ENCODE measurements around the gene TRPC3.

Gene TRPC3

GRCh38 chr4:121951521-121952110 lies at the start of gene TRPC3:
Gene TRPC3, minus strand, starts transcription at chr4:121952060. Its CDS starts 380 bp downstream, at chr4:121951680.
- DNase-seq (ENCODE audit: low spot score), result peak; percentile 69

DNA sequence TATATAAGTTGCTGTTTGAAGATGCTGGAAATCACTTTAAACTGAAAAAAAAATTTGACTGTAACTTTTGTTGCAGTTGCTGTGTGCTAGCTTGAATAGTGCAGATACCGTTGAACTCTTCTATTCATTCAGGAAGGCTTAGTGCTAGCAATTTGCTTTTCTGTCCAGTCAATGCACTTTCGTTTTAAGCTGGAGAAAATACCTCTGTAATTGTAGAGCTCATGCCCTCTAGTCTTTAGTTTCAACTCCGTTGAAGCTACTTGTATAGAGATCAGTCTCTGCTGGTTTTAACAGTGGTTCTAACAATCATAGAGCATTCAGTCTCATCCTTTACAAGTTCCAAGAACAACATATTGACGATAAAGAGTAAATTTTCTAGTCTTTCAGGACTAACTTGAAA lies 49.0 kb upstream of the TRPC3 start:
- no peak for DNase-seq (ENCODE audit: low spot score)

DNA sequence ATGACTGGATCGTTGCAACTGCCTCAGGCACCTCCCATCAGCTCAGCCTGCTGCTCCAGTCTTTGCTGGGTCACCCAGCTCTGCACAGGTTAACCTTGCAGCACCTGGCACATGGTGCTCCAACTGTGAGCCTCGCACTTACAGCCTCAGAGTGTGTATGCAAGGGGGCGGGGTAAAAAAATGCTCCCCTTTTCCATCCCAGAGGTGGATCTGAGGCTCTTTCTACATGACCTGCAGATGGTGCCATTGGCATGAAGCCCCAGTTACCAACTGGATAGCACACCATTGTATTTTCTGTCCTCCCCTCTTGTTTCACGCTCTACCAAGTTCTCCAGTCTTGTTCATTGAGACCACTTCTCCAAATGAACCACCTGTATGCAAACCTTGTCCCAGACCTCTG lies 46.2 kb upstream of the TRPC3 start:
- DNase-seq (ENCODE audit: low spot score), result no peak

- no peak for DNase-seq (ENCODE audit: low spot score)
These were observed 44.1 kb upstream of the TRPC3 start for GRCh38 chr4:121995790-121996537.

- no peak for DNase-seq (ENCODE audit: low spot score)
These were observed 40.1 kb upstream of the TRPC3 start for GRCh38 chr4:121991968-121992367.

DNA sequence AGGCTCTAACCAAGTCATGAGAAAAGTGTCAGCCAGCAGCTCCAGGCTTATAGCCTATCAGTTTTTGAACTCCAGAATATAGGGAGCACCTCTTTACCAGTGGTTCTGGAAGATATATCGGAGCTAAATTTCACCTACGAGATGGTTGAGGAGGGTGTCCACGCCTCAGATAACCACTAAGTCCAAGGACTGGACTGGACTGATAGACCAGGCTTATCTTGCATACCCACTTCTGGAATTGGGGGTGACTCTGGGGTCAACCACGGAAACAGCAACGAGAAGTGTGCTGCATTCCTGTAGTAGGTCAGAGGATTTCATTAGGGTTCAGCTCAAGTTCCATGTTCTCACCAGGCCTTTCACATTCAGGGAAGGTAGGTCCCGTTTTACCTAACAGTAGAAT lies 38.6 kb upstream of the TRPC3 start:
- DNase-seq (ENCODE audit: low spot score), result no peak

GRCh38 chr4:121989715-121990114 lies 37.9 kb upstream of the TRPC3 start:
- DNase-seq (ENCODE audit: low spot score), result peak; percentile 64

- no peak for DNase-seq (ENCODE audit: low spot score)
These were observed 37.1 kb upstream of the TRPC3 start for GRCh38 chr4:121988950-121989349.

DNA sequence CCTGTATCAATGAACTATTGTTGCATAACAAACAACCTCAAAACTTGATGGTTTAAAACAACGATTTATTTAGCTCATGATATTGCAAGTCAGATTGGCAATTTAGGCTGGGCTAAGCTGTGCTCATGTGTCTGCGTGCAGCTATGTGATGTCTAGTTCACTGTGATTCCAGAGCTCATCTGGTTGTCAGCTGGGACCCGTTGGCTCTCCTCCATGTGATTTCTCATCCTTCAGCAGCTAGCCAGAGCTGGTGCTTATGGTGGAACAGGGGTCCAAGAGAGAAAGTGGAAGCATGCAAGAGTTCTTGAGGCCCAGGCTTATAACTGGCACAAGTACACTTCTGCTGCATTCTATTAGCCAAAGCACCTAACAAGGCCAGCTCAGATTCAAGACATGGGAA lies 28.8 kb upstream of the TRPC3 start:
- DNase-seq (ENCODE audit: low spot score), result peak; percentile 18

- no peak for DNase-seq (ENCODE audit: low spot score)
These were observed 26.3 kb upstream of the TRPC3 start for GRCh38 chr4:121978172-121978516.

DNA sequence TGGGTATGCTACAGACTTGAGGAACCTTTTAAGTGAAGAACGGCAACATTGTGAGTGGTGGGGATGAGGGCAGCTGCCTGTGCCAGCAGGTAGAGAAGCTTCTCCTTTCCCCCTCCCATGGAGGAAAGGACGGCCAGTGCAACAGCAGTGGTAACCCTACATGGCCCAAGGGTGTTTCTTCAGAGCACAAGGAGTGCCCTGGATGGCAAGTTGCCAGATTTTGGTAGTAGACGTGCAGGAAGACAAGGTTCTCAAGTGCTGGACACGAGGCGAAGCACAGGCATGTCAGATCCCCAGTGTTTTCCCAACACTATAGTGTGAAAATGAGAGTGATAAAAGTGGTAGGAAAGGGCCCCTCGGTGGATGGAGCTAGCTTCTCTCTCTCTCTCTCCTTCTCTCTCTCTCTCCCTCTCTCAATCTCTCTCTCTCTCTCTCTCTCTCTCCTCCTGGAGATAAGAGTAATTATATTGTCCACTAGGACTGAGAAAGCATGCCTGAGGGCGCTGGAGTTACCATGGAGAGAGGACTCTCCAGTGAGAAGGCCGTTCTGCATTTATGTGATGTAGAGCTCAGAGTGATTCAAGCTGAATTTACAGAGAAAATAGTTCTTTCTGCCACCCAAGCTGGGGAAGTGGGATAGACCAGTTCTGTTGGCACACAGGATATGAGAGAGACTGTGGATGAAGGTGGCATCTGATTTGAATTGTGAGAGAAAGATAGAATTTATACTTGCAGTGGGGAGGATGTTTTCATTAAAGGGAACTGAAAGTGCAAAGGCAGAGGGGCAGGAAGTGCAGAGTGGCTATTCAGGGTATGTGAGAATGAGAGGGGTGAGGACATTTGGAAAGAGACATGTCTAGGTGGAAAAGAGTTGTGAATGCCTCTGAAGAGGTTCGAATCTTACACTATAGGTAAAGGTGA lies 25.7 kb upstream of the TRPC3 start:
- DNase-seq (ENCODE audit: low spot score), result peak; percentile 14

DNA sequence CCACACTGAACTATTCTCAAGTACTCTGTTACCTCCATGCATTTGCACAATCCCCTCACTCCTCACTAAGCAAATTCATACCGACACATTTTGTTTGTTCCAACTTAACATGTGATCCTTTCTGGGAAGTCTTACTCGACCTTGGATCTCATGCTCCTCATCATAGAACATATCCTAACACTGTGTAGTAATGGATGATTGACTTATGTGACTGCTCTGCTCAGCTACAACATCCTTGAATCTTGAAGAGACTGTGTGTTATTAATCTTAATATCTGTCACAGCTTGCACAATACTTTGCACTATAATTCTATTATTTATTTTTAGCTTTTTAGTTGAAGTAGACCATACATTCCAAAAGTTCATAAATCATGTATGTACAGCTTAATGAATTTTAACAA lies 23.9 kb upstream of the TRPC3 start:
- DNase-seq (ENCODE audit: low spot score), result no peak

DNA sequence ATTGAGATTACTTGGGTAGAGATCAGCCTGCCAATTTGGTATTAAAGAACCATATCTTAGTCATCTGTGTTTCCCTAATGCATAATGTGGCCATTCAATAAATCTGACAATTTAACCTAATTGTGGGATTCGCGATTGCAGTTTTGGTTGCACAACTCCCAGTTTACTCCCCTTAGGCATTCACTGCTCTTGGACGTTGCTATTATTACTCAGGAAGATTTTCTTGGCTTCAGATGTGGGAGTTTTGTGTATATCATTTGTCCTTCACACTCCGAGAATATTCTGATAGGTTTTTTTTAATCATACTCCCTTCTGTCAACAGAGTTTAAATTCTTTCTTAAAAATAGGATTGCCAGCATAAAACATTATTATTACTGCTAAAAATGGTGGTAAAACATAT lies 22.0 kb upstream of the TRPC3 start:
- no peak for DNase-seq (ENCODE audit: low spot score)

DNA sequence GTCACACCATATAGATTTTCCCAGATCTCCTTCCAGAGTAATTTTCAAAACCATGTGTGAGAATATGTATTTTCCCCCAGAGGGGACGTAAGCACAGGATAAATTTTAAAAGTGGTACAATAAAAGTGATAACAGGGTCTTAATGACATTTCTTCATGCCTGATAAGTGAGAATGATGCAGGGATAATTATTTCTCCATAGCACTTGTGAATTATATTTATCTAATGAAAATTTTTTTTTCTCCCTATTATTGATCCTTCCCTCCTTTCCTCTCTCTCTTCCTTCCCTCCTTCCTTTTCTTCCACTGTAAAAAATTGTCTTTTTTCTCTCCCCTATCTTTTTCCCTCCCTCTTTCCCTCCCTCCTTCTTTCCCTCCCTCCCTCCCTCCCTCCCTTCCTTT lies 17.0 kb upstream of the TRPC3 start:
- DNase-seq (ENCODE audit: low spot score), result no peak

DNA sequence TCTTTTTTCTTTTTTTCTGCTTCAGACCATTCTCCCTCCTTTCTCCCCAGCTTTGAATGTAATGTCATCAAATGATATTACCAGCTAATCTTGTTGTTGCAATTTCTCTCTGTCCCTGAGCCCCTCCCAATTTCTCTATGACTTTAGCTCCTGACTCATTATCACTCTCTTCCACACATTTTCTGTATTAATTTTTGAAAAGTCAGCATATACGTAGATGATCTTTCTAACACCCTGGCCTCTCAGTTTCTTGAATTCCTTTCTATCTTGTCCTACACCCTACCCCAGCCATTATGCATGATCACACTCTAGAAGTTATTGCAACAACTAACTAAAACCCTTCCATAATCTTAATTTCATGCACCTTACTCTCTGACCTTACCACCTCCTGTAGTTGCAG lies 13.1 kb upstream of the TRPC3 start:
- DNase-seq (ENCODE audit: low spot score), result no peak

DNA sequence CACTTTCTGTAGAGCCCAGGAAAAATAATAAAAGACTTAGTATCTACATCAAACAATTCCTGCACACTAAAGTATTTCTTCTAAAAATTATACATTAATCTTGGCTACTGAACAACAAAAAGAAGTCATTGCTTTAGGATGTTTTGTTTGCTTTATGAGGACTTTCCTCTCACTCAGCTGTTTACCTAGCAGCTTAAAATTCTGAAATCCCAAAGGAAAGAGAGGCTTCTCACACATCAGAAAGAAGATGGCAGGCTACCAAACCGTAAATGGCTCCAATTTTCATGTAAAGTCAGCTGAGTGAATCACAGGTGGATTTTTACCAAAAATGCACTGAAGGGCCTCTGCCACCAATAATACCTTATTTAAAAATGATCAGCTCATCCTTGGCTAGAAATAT lies 9.0 kb upstream of the TRPC3 start:
- DNase-seq (ENCODE audit: low spot score), result no peak

GRCh38 chr4:121958777-121959176 lies 6.9 kb upstream of the TRPC3 start:
- DNase-seq (ENCODE audit: low spot score), result no peak

- no peak for DNase-seq (ENCODE audit: low spot score)
These were observed 5.4 kb upstream of the TRPC3 start for GRCh38 chr4:121957266-121957665.

- no peak for DNase-seq (ENCODE audit: low spot score)
These were observed 2.0 kb upstream of the TRPC3 start for GRCh38 chr4:121953860-121954259.

GRCh38 chr4:121952290-121952689 lies 430 bp upstream of the TRPC3 start:
- no peak for DNase-seq (ENCODE audit: low spot score)

DNA sequence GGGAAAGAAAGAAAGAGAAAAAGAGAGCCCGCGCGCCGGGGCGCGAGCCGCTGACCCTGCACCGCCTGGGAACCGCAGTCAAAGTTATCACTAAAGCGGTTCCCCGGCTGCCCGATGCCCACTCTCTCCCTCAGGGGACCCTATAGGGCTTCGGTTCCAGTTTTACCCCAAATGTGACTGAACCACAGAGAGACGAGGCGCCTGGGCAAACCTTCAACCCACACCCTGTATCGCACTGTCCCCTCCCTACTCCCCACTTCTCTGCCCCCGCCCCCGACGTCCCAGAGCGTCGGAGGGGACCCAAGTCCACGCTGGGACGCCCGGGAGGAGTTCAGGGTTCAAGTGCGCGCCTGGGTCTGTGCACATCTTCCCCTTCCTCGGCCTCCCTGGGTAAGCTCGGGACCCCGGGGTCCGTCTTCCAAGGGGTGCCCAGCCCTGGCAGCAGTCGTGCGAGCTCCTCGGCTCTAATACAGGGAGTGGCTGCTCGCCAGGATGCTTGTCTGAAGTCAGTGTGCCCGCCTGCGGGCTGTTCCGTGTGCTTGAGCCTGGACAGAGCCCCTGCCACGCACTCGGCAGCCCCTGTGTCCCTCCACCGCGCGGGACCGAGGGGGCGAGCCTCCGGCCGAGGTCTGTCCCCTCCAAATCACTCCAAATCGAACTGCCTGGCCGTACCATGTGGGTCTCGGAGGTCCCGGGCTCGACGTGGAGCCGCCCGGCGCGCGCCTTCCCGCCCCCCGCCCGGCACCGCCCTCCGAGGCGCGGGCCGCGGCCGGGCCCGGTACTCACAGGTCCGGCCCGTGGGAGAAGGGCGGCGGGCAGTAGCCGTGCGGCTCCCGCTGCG lies 960 bp downstream of the TRPC3 start:
- peak; percentile 63 for DNase-seq (ENCODE audit: low spot score)

DNA sequence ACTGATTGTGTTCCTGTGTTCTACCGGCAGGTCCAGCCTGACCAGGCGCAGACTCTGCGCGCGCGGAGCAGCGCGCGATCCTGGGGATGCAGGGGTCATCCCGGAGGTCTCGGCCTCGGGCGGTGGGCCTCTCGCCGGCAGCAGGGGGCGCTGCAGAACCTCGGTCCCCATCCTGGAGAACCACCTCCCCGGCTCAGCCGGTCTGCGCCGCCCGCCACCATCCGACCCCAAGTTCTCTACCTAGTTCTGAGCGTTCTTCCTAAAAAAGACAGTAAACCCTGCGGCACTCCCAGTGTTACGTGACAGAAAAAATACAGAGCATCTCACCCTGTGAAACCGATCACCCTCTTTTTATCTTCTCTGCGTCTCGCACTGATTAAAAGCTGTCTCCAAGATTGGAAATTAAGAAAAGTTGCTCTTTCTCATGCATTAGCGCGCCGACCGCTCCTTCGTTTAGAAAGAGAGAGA lies 1.6 kb downstream of the TRPC3 start:
- peak; percentile 91 for DNase-seq (ENCODE audit: low spot score)
